T-helper 2 cell treated with Interferon-gamma antibody and Interleukin-4, amounts not matched to agents 5 μg/mL and 100 μg/mL, for 36 hours (primary cell): Measurements from ENCODE around the gene ERMARD.

ENCODE experiments used
- DNase-seq: peaks from one replicate; pipeline ENCODE4 v3.0.0; 2021; ENCODE audit warnings: low spot score
- H3K27ac Mint-ChIP-seq: one replicate; pipeline ENCODE4 v1.8.0; 2021; ENCODE audit warnings: mild to moderate bottlenecking, mixed read lengths
- H3K27me3 Mint-ChIP-seq: one replicate; pipeline ENCODE4 v1.8.0; 2021; ENCODE audit warnings: low read depth, mixed read lengths
- H3K36me3 Mint-ChIP-seq: one replicate; pipeline ENCODE4 v1.8.0; 2021; ENCODE audit warnings: low read depth, mixed read lengths
- H3K4me1 Mint-ChIP-seq: one replicate; pipeline ENCODE4 v1.8.0; 2021; ENCODE audit warnings: low read depth, mixed read lengths
- H3K4me3 Mint-ChIP-seq: one replicate; pipeline ENCODE4 v1.8.0; 2022; ENCODE audit warnings: mild to moderate bottlenecking, moderate library complexity, mixed read lengths
- H3K9me3 Mint-ChIP-seq: one replicate; pipeline ENCODE4 v1.8.0; 2021; ENCODE audit warnings: mixed read lengths

ERMARD gene

GRCh38 chr6:169794317-169795055, 43.1 kb downstream of the ERMARD start:
- Mint-ChIP-seq H3K27ac (no peak overlapping the region), H3K9me3 (no peaks in the 10 kb centered on the region), H3K27me3 (peaks cover 54% of the 10 kb centered on the region), H3K36me3 (no peaks in the 10 kb centered on the region), H3K4me3 (no peak overlapping the region), H3K4me1 (peaks cover 13% of the 10 kb centered on the region)
- no peak for DNase-seq

- no peaks in the 10 kb centered on the region for H3K9me3 Mint-ChIP-seq
- H3K4me3 Mint-ChIP-seq: no peak overlapping the region
- no peaks in the 10 kb centered on the region for H3K36me3 Mint-ChIP-seq
- no peak for DNase-seq
- no peak overlapping the region for H3K27ac Mint-ChIP-seq
- peaks cover 7% of the 10 kb centered on the region for H3K4me1 Mint-ChIP-seq
- H3K27me3 Mint-ChIP-seq: peaks cover 52% of the 10 kb centered on the region
Observed at GRCh38 chr6:169795196-169795595, 43.8 kb downstream of the ERMARD start.

GRCh38 chr6:169798764-169799473, 47.5 kb downstream of the ERMARD start:
- no peaks in the 10 kb centered on the region for H3K9me3 Mint-ChIP-seq
- no peaks in the 10 kb centered on the region for H3K36me3 Mint-ChIP-seq
- H3K27ac Mint-ChIP-seq: no peak overlapping the region
- peaks cover 55% of the 10 kb centered on the region for H3K27me3 Mint-ChIP-seq
- DNase-seq: no peak
- no peak overlapping the region for H3K4me3 Mint-ChIP-seq
- peaks cover 12% of the 10 kb centered on the region for H3K4me1 Mint-ChIP-seq

GRCh38 chr6:169799474-169799926, 48.1 kb downstream of the ERMARD start:
- Mint-ChIP-seq H3K4me1 (peaks cover 18% of the 10 kb centered on the region), H3K36me3 (no peaks in the 10 kb centered on the region), H3K27me3 (peaks cover 61% of the 10 kb centered on the region), H3K9me3 (no peaks in the 10 kb centered on the region), H3K27ac (no peak overlapping the region), H3K4me3 (no peak overlapping the region)
- no peak for DNase-seq

GRCh38 chr6:169800116-169800667, 48.8 kb downstream of the ERMARD start:
- H3K9me3 Mint-ChIP-seq: no peaks in the 10 kb centered on the region
- no peak overlapping the region for H3K27ac Mint-ChIP-seq
- no peak overlapping the region for H3K4me3 Mint-ChIP-seq
- peaks cover 24% of the 10 kb centered on the region for H3K4me1 Mint-ChIP-seq
- no peaks in the 10 kb centered on the region for H3K36me3 Mint-ChIP-seq
- peaks cover 65% of the 10 kb centered on the region for H3K27me3 Mint-ChIP-seq
- no peak for DNase-seq

- no peak overlapping the region for H3K4me3 Mint-ChIP-seq
- H3K36me3 Mint-ChIP-seq: no peaks in the 10 kb centered on the region
- H3K4me1 Mint-ChIP-seq: peaks cover 30% of the 10 kb centered on the region
- no peak overlapping the region for H3K27ac Mint-ChIP-seq
- no peak for DNase-seq
- peaks cover 67% of the 10 kb centered on the region for H3K27me3 Mint-ChIP-seq
- no peaks in the 10 kb centered on the region for H3K9me3 Mint-ChIP-seq
Observed at GRCh38 chr6:169800668-169801395, 49.4 kb downstream of the ERMARD start.

- peaks cover 68% of the 10 kb centered on the region for H3K27me3 Mint-ChIP-seq
- no peak for DNase-seq
Observed at GRCh38 chr6:169801396-169802160, 50.2 kb downstream of the ERMARD start.

GRCh38 chr6:169802790-169803189, 51.4 kb downstream of the ERMARD start:
- Mint-ChIP-seq H3K9me3 (no peaks in the 10 kb centered on the region), H3K36me3 (no peaks in the 10 kb centered on the region), H3K4me1 (peaks cover 42% of the 10 kb centered on the region), H3K4me3 (peak overlapping the region; percentile 27), H3K27ac (no peak overlapping the region), H3K27me3 (peaks cover 69% of the 10 kb centered on the region)
- DNase-seq: no peak

More at GRCh38 chr6:169801396-169802160, 50.2 kb downstream of the ERMARD start:
- H3K36me3 Mint-ChIP-seq: no peaks in the 10 kb centered on the region
- peaks cover 33% of the 10 kb centered on the region for H3K4me1 Mint-ChIP-seq
- H3K4me3 Mint-ChIP-seq: no peak overlapping the region
- H3K9me3 Mint-ChIP-seq: no peaks in the 10 kb centered on the region
- no peak overlapping the region for H3K27ac Mint-ChIP-seq

GRCh38 chr6:169803271-169803811, 51.9 kb downstream of the ERMARD start:
- Mint-ChIP-seq H3K27me3 (peaks cover 66% of the 10 kb centered on the region), H3K27ac (peak overlapping the region; percentile 1), H3K36me3 (no peaks in the 10 kb centered on the region), H3K4me1 (peaks cover 42% of the 10 kb centered on the region), H3K4me3 (peak overlapping the region; percentile 27), H3K9me3 (no peaks in the 10 kb centered on the region)
- peak; percentile 16 for DNase-seq

GRCh38 chr6:169803816-169804340, 52.5 kb downstream of the ERMARD start:
- peak overlapping the region; percentile 27 for H3K4me3 Mint-ChIP-seq
- H3K27ac Mint-ChIP-seq: peak overlapping the region; percentile 1
- no peaks in the 10 kb centered on the region for H3K36me3 Mint-ChIP-seq
- peaks cover 60% of the 10 kb centered on the region for H3K27me3 Mint-ChIP-seq
- H3K9me3 Mint-ChIP-seq: no peaks in the 10 kb centered on the region
- DNase-seq: no peak
- H3K4me1 Mint-ChIP-seq: peaks cover 42% of the 10 kb centered on the region

GRCh38 chr6:169804427-169804826, 53.0 kb downstream of the ERMARD start:
- Mint-ChIP-seq H3K27me3 (peaks cover 55% of the 10 kb centered on the region), H3K9me3 (no peaks in the 10 kb centered on the region), H3K27ac (no peak overlapping the region), H3K4me1 (peaks cover 42% of the 10 kb centered on the region), H3K36me3 (no peaks in the 10 kb centered on the region), H3K4me3 (no peak overlapping the region)
- DNase-seq: no peak

- H3K4me3 Mint-ChIP-seq: no peak overlapping the region
- no peaks in the 10 kb centered on the region for H3K9me3 Mint-ChIP-seq
- no peaks in the 10 kb centered on the region for H3K36me3 Mint-ChIP-seq
- DNase-seq: no peak
- peaks cover 54% of the 10 kb centered on the region for H3K27me3 Mint-ChIP-seq
- H3K27ac Mint-ChIP-seq: no peak overlapping the region
- H3K4me1 Mint-ChIP-seq: peaks cover 42% of the 10 kb centered on the region
Observed at GRCh38 chr6:169805242-169805838, 53.9 kb downstream of the ERMARD start.
